Mucosa of stomach (tissue), 1 donor: ENCODE measurements around the gene PDZD2.
"Not testable (repeated sequence)": the region's sequence is repeated elsewhere in the genome, so short reads cannot be mapped to it uniquely, and the experiment has no call there.

ENCODE experiments used
- H3K27me3 ChIP-seq: one replicate; pipeline ENCODE4 v1.7.0; 2013; ENCODE audit warnings: mild to moderate bottlenecking, low read length; ENCODE audit not compliant: control insufficient read depth, insufficient read depth
- H3K36me3 ChIP-seq: one replicate; pipeline ENCODE4 v1.7.0; 2013; ENCODE audit warnings: low read length; ENCODE audit not compliant: control insufficient read depth, insufficient read depth
- H3K4me1 ChIP-seq: one replicate; pipeline ENCODE4 v1.7.0; 2013; ENCODE audit warnings: mild to moderate bottlenecking, low read length; ENCODE audit not compliant: control insufficient read depth, insufficient read depth
- H3K4me3 ChIP-seq: one replicate; pipeline ENCODE4 v1.7.0; 2013; ENCODE audit warnings: low read length
- H3K9ac ChIP-seq: one replicate; pipeline ENCODE4 v1.7.0; 2013; ENCODE audit warnings: mild to moderate bottlenecking, low read length, moderate library complexity
- H3K9me3 ChIP-seq: one replicate; pipeline ENCODE4 v1.7.0; 2013; ENCODE audit warnings: mild to moderate bottlenecking, low read length, moderate library complexity; ENCODE audit not compliant: control insufficient read depth
- donor health status: Pancreatic carcinoma.

PDZD2 gene

GRCh38 chr5:32039601-32040000, 400.7 kb downstream of the PDZD2 start:
- not testable (repeated sequence) for H3K36me3 ChIP-seq, H3K9ac ChIP-seq, H3K4me1 ChIP-seq, H3K27me3 ChIP-seq, H3K9me3 ChIP-seq, H3K4me3 ChIP-seq

GRCh38 chr5:32040181-32040695, 401.3 kb downstream of the PDZD2 start:
- H3K36me3 ChIP-seq, H3K9ac ChIP-seq, H3K4me1 ChIP-seq, H3K27me3 ChIP-seq, H3K4me3 ChIP-seq, H3K9me3 ChIP-seq: not testable (repeated sequence)

GRCh38 chr5:32042551-32042961, 403.6 kb downstream of the PDZD2 start:
- no peaks in the 10 kb centered on the region for H3K4me1 ChIP-seq
- H3K27me3 ChIP-seq: no peaks in the 10 kb centered on the region
- no peaks in the 10 kb centered on the region for H3K36me3 ChIP-seq
- H3K4me3 ChIP-seq: no peak overlapping the region
- no peaks in the 10 kb centered on the region for H3K9me3 ChIP-seq
- no peak overlapping the region for H3K9ac ChIP-seq

- no peaks in the 10 kb centered on the region for H3K4me1 ChIP-seq
- H3K9ac ChIP-seq: no peak overlapping the region
- no peak overlapping the region for H3K4me3 ChIP-seq
- no peaks in the 10 kb centered on the region for H3K9me3 ChIP-seq
- H3K27me3 ChIP-seq: no peaks in the 10 kb centered on the region
- H3K36me3 ChIP-seq: no peaks in the 10 kb centered on the region
Observed at GRCh38 chr5:32043105-32043504, 404.2 kb downstream of the PDZD2 start.

- Histone ChIP-seq H3K9me3 (no peaks in the 10 kb centered on the region), H3K9ac (no peak overlapping the region), H3K4me3 (no peak overlapping the region), H3K4me1 (no peaks in the 10 kb centered on the region), H3K36me3 (no peaks in the 10 kb centered on the region), H3K27me3 (no peaks in the 10 kb centered on the region)
Observed at GRCh38 chr5:32044434-32044833, 405.5 kb downstream of the PDZD2 start.

- Histone ChIP-seq H3K9me3 (no peaks in the 10 kb centered on the region), H3K36me3 (no peaks in the 10 kb centered on the region), H3K9ac (no peak overlapping the region), H3K4me1 (no peaks in the 10 kb centered on the region), H3K27me3 (no peaks in the 10 kb centered on the region), H3K4me3 (no peak overlapping the region)
Observed at GRCh38 chr5:32044939-32045338, 406.0 kb downstream of the PDZD2 start.

- H3K9me3 ChIP-seq: no peaks in the 10 kb centered on the region
- no peak overlapping the region for H3K9ac ChIP-seq
- no peak overlapping the region for H3K4me3 ChIP-seq
- no peaks in the 10 kb centered on the region for H3K36me3 ChIP-seq
- H3K27me3 ChIP-seq: no peaks in the 10 kb centered on the region
- no peaks in the 10 kb centered on the region for H3K4me1 ChIP-seq
Observed at GRCh38 chr5:32047056-32047455, 408.1 kb downstream of the PDZD2 start.

GRCh38 chr5:32051796-32052195, 412.9 kb downstream of the PDZD2 start:
- H3K9ac ChIP-seq: no peak overlapping the region
- no peaks in the 10 kb centered on the region for H3K36me3 ChIP-seq

GRCh38 chr5:32055891-32056866, 417.2 kb downstream of the PDZD2 start:
- Histone ChIP-seq H3K4me1 (no peaks in the 10 kb centered on the region), H3K9ac (no peak overlapping the region), H3K4me3 (no peak overlapping the region), H3K27me3 (no peaks in the 10 kb centered on the region), H3K9me3 (no peaks in the 10 kb centered on the region), H3K36me3 (no peaks in the 10 kb centered on the region)

More at GRCh38 chr5:32051796-32052195, 412.9 kb downstream of the PDZD2 start:
- Histone ChIP-seq H3K4me1 (no peaks in the 10 kb centered on the region), H3K4me3 (no peak overlapping the region), H3K9me3 (no peaks in the 10 kb centered on the region), H3K27me3 (no peaks in the 10 kb centered on the region)

- no peaks in the 10 kb centered on the region for H3K36me3 ChIP-seq
- no peak overlapping the region for H3K9ac ChIP-seq
- no peak overlapping the region for H3K4me3 ChIP-seq
- H3K4me1 ChIP-seq: no peaks in the 10 kb centered on the region
- no peaks in the 10 kb centered on the region for H3K9me3 ChIP-seq
- H3K27me3 ChIP-seq: no peaks in the 10 kb centered on the region
Observed at GRCh38 chr5:32057187-32058096, 418.5 kb downstream of the PDZD2 start.

- Histone ChIP-seq H3K4me3 (no peak overlapping the region), H3K9ac (no peak overlapping the region), H3K36me3 (no peaks in the 10 kb centered on the region)
Observed at GRCh38 chr5:32058101-32058500, 419.2 kb downstream of the PDZD2 start.

GRCh38 chr5:32058997-32059396, 420.1 kb downstream of the PDZD2 start:
- H3K27me3 ChIP-seq: no peaks in the 10 kb centered on the region
- H3K9me3 ChIP-seq: no peaks in the 10 kb centered on the region
- H3K4me3 ChIP-seq: no peak overlapping the region
- no peaks in the 10 kb centered on the region for H3K36me3 ChIP-seq
- no peaks in the 10 kb centered on the region for H3K4me1 ChIP-seq
- no peak overlapping the region for H3K9ac ChIP-seq

More at GRCh38 chr5:32058101-32058500, 419.2 kb downstream of the PDZD2 start:
- Histone ChIP-seq H3K27me3 (no peaks in the 10 kb centered on the region), H3K9me3 (no peaks in the 10 kb centered on the region), H3K4me1 (no peaks in the 10 kb centered on the region)
